Umbilical cord (tissue), 2 donors: ENCODE results near the gene FSTL3. TPM values are rescaled to one million over a fixed set of nuclear protein-coding genes. Genes with fewer than 3 reads are reported as not detected.
"Not testable (repeated sequence)": the region's sequence is repeated elsewhere in the genome, so short reads cannot be mapped to it uniquely, and the experiment has no call there.

Experiments used
- DNase-seq: peaks from one replicate; pipeline ENCODE4 v3.0.0-alpha.2; 2015; ENCODE audit warnings: low spot score
- total RNA-seq: library from RNA; depleted of rRNA; stranded (reverse); fragments of >200 nt; gene quantifications from one replicate; pipeline ENCODE4 v1.2.3, GENCODE V29; 2014; ENCODE audit warnings: low replicate concordance; ENCODE audit not compliant: insufficient read depth

FSTL3 gene
- 326 TPM for total RNA-seq

DNA sequence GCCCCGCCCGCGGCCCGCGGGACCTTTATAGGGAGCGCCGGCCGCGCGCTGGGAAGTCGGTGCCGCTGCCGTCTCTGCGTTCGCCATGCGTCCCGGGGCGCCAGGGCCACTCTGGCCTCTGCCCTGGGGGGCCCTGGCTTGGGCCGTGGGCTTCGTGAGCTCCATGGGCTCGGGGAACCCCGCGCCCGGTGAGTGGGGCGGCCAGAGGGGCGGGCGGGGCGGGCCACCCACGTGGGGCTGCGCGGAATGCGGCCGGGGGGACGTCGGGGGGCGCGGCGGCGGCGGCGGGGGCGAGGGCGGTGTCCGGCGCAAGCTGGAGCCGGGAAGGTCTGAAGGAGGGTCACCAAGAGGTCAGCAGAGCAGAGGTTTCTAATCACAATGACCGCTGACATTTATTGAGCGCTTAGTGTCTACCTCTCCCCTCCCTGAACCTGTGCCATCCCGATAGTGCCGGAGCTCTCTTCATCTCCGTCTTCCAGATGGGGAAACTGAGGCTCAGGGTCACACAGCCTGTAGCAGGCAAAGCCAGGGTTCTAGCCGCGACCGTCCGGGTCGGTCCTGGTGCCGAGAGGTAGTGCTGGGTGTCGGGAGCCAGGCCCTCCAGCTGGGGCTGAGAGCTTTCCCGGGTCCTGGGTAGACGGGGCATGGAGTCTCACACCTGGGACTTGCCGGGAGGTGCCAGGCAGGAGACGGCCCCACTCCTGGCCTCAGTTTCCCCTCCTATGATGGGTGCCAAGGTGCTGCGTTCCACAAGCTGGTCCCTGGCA, at the start of gene FSTL3:
FSTL3 (plus strand) TSS at position 54 of the 767 bp plus-strand sequence; CDS start at position 86, 32 bp downstream.
- DNase-seq: no peak

DNA sequence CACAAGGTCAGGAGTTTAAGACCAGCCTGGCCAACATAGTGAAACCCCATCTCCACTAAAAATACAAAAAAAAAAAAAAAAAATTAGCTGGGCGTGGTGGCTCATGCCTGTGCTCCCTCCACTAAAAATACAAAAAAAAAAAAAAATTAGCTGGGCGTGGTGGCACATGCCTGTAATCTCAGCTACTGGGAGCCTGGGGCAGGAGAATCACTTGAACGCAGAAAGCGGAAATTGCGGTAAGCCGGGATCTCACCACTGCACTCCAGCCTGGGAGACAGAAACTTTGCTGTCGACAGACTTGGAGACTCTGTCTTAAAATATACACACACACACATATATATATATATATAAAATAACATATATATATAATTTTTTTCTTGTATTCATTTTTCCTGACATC, 49.6 kb upstream of the FSTL3 start:
- not testable (repeated sequence) for DNase-seq

GRCh38 chr19:628168-628567, 48.0 kb upstream of the FSTL3 start:
- DNase-seq: no peak

- peak; percentile 30 for DNase-seq
Measured at GRCh38 chr19:629515-629914, 46.7 kb upstream of the FSTL3 start.

DNA sequence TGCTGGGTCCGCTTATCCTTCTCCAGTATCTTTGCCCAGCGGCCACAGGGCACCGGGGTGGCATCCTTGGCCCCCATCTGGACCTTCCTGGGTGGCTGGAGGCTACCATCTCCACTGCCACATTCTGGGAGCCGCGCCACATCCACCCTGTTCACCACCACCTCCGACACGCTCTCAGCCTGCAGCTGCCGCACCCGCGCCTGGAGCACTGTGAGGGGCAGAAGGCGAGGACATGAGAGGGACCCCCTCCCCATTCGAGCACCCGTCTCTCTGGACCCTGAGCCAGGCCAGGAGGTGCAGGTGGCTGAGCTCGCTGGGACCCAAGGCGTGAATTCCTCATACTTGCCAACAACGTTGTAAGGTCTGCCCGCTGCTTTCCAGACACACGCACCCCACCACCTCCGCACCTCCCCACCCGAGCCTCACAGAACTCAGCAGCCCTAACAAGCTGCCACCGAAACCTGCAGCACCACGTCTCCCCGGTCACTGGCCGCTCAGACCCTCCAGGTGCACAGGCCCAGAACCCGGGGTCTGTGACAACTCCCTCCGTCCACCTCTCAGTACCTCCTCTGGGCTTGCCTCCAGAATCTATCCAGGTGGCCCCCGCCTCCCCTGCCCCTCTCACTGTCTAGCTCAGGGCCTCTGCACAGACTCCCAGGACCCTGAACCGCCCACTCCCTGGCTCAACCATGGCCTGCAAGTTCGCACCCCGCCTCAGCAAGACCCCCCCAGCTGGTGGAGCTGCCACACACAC, 46.1 kb upstream of the FSTL3 start:
- no peak for DNase-seq

GRCh38 chr19:632579-633067, 43.6 kb upstream of the FSTL3 start:
- DNase-seq: peak; percentile 46

GRCh38 chr19:633068-633785, 43.0 kb upstream of the FSTL3 start, which contains the start of gene POLRMT:
POLRMT (minus strand) TSS chr19:633537; CDS start chr19:633512, 25 bp downstream.
- peak; percentile 99 for DNase-seq

DNA sequence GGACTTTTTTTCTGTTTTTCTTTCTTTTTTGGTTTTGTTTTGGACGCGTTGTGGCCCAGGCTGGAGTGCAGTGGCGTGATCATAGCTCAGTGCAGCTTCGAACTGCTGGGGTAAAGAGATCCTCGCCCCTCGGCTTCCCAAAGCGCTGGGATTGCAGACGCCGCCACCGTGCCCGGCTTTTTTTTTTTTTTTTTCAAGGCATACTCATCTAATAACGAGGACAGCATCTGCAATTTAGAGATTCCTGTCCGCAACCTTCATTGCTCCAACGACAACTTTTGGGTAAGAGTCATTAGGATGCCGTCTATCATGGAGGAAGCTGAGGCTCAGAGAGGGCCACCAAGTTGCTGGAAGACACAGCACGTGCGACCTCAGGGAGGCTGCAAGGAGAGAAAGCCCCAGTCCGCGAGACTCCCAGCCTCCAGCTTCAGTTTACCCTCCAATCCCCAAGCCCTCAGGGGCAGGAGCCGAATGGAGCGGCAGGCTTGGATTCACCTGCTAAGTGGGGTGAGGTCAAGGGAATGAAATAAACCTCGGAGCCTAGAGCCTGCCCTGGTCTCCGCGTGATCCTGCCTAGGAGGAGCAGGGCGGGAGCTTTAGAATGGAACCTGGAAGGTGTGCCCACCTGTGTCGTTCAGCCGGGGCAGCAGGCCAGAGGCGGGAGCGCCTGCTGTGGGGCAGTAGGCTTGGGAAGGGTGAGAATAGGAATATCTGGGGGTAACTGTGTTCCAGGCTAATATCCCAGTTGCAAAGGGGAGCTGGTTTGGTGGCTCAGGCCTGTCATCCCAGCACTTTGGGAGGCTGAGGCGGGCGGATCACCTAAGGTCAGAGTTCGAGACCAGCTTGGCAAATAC, 42.2 kb upstream of the FSTL3 start:
- DNase-seq: no peak

- no peak for DNase-seq
Measured at GRCh38 chr19:634975-635652, 41.1 kb upstream of the FSTL3 start.

DNA sequence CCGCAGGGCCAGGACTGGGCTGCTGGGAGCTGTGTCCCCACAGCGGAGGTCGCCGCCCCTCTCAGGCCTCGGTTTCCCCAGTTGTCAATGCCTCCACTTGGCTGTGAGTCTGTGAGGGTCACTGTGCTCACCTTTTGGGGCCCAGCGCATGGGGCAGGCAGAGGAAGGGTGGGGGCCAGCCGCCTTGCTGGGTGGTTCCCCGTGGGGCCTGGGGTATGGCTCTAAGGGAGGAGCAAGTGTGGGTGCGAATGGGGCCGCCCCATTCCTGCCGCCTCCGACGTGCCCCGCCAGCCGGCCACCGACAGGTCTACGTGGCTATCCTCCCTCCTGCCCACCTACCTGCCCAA, 37.3 kb upstream of the FSTL3 start:
- DNase-seq: no peak

- peak; percentile 79 for DNase-seq
Measured at GRCh38 chr19:639253-640160, 36.7 kb upstream of the FSTL3 start, which contains the start of gene FGF22. FGF22 (plus strand) TSS chr19:639879; CDS start chr19:639926, 47 bp downstream.

DNA sequence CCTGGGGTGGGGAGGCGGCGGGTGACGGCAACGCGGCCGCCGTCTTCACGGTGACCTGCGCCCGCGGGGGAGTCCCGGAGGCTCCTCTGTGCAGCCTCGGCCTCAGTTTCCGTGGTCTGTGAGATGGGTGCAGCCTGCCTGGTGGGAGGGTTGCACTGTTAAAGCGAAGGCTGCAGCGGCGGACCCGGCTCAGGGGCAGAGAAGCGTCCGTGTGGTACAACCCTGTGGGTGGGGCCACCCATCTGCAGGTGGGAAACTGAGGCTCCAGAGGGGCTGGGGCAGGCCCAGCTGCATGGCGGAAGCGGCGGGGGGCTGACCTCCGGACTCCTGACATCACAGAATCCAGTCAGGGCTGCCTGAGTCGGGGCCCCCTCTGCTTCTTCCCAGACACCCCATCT, 36.0 kb upstream of the FSTL3 start:
- DNase-seq: no peak

GRCh38 chr19:640606-641189, 35.5 kb upstream of the FSTL3 start:
- no peak for DNase-seq

DNA sequence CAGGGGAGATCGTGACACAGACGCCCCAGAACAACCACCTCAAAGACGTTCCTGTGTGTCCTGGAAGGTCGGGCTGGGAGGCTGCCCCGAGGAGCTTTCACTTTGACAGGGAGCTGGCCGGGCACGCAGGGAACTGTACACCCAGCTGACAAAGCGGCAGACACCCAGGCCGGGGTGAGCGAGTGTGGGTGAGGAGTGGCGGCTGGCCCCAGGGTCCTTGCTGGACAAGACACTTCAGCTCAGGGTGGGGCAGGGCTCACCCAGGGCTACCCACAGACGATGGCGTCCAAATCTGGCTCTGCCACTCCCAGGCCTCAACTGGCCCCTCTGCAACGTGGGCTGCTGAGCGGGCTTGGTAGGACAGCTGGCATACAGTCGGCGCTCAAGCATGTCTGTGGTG, 34.5 kb upstream of the FSTL3 start:
- no peak for DNase-seq

GRCh38 chr19:642767-643727, 33.1 kb upstream of the FSTL3 start:
- no peak for DNase-seq

GRCh38 chr19:643736-644135, 32.5 kb upstream of the FSTL3 start:
- no peak for DNase-seq

DNA sequence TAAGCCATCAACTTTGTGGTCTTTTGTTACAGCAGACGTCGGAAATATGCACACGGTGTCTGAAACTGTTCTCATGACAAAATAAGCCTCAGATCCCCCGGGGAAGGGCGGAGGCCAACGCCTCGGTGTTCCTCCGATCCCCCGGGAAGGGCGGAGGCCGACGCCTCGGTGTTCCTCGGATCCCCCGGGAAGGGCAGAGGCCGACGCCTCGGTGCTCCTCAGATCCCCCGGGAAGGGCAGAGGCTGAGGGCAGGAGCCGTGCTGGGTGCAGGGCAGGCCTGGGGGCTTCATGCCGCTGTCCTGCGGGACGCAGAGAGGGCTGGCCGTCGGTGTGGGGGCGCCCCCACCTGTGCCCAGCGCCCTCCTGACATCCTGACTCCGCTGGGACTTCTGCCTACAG, 31.8 kb upstream of the FSTL3 start:
- no peak for DNase-seq

DNA sequence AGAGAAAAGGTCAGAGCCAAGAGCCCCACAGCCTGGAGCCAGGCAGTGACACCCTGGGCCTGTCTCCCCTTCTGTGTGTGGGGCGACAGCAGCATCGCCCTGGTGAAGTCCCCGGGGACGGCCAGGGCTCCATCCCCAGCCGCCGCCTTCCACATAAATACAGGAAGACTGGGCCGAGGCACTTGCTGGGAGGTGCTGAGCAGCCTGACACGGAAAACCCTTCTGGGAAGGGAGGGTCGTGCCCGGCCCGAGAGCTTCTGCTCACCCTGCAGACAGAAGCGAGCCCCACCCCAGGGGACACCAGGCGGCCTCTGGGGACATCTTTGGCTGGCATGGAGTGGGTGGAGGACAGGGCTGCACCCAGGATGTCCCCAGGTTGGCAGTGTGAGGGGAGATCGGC, 31.4 kb upstream of the FSTL3 start:
- no peak for DNase-seq
